GM18517 (cell line): Measurements from ENCODE around the gene BRD7.
"Not testable (repeated sequence)": the region's sequence is repeated elsewhere in the genome, so short reads cannot be mapped to it uniquely, and the experiment has no call there.

Experiments
- ATAC-seq: cut with Tn5 transposase; IDR thresholded peaks from one replicate; pipeline ENCODE4 v1.9.1; 2021; ENCODE audit warnings: mild to moderate bottlenecking, moderate library complexity; ENCODE audit not compliant: unreplicated experiment

BRD7 gene

GRCh38 chr16:50360033-50360778 is 8.6 kb downstream of the BRD7 start:
- no peak for ATAC-seq

GRCh38 chr16:50359626-50360025 is 9.2 kb downstream of the BRD7 start:
- ATAC-seq = no peak

DNA sequence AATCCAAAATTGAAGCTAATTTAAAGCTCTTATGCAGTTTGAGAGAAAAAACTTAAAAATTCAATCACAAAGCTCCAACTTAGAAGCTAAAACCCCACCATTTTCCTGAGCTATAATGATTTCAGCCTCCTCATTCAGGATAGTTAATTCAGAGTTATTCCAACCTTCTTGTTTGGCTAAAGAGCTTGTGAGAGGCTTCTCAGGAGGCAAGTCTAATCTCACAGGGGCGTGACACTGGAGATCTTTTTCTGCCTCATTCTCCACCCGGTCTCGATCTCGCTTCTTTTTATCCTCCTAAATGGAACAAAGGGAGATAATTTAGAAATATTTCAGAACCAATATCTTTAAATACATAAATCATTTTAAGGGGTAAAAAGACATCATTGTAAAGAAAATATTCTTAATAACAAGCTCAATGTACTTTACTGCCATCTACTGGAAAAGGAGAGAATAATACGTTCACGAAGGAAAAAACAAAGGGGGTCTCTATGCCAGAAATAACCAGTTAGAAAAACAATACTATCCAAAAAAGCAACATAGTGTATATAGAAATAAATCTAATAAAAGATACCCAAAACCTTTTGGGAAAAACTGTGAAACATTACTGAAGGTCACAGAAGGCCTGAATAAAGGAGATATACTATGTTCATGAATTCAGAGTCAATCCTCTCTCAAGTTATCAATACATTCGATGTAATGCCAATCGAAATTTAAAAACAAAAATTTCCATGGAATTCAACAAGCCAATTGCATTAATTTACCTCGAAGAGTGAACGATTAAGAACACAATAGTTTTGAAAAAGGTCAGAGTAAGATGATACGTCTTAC is 13.9 kb downstream of the BRD7 start:
- ATAC-seq = no peak

GRCh38 chr16:50354082-50354481 is 14.7 kb downstream of the BRD7 start:
- ATAC-seq = no peak

DNA sequence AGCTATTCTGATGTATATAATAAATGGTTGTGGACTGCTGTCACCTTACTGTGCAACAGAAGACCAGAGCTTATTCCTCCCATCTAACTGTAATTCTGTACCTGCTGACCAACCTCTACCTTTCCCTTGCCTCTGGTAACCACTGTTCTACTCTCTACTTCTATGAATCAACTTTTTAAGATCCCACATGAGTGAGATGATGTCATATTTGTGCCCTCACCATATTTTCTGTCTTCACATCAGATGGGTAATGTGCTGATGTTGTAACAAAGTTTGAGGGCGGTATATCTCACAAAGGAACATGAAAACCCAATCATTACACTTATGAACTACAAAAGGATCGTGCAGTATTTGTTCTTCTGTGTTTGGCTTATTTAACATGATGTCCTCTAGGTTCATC is 16.8 kb downstream of the BRD7 start:
- no peak for ATAC-seq

DNA sequence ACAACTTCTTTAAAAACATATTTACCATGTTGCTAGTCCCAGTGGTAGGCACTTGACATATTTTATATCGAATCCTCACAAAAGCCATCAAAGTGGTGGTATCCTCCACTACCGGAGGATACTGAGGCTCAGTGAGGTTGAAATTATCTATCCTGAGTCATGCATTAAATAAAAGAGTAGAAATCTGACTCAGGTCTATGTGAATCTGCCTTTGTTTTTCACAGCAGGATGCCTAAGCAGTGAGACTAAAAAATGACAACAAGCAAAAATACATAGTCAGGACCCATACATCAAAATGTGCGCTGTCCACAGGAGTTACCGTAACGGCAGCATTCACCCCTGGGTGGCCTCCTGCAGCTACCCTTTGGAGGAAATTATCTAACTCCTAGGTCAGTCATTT is 17.7 kb downstream of the BRD7 start:
- ATAC-seq = no peak

DNA sequence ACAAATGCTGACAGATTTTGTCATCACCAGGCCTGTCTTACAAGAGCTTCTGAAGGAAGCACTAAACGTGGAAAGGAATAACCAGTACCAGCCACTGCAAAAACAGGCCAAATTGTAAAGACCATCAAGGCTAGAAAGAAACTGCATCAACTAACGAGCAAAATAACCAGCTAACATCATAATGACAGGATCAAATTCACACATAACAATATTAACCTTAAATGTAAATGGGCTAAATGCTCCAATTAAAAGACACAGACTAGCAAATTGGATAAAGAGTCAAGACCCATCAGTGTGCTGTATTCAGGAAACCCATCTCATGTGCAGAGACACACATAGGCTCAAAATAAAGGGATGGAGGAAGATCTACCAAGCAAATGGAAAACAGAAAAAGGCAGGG is 23.6 kb downstream of the BRD7 start:
- not testable (repeated sequence) for ATAC-seq

DNA sequence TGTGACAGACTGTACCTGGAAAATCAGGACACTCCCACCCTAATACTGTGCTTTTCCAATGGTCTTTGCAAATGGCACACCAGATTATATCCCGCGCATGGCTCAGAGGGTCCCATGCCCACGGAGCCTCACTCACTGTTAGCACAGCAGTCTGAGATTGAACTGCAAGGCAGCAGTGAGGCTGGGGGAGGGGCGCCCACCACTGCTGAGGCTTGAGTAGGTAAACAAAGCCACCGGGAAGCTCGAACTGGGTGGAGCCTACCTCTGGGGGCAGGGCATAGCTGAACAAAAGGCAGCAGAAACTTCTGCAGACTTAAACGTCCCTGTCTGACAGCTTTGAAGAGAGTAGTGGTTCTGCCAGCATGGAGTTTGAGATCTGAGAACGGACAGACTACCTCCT is 25.2 kb downstream of the BRD7 start:
- ATAC-seq = not testable (repeated sequence)

DNA sequence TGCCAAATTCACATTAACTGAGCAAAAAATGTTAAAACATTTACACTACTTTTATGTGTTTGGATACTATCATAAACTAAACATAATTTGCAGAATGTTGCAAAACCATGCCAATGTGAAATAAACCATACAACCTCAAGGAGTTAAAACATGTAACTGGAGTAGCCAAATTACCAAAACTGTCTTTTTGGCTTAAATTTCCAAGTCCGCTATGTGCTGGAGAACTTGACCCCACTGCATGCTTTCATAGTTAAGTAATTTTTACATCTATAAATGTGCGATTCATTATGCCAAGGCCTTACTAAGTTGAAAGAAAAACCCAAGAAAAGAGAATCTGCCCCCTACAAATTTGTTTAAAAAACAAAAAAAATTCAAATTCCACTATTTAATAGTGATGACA is 28.2 kb downstream of the BRD7 start:
- ATAC-seq = no peak

- ATAC-seq = no peak
These were observed 30.2 kb downstream of the BRD7 start for GRCh38 chr16:50338371-50339231.

DNA sequence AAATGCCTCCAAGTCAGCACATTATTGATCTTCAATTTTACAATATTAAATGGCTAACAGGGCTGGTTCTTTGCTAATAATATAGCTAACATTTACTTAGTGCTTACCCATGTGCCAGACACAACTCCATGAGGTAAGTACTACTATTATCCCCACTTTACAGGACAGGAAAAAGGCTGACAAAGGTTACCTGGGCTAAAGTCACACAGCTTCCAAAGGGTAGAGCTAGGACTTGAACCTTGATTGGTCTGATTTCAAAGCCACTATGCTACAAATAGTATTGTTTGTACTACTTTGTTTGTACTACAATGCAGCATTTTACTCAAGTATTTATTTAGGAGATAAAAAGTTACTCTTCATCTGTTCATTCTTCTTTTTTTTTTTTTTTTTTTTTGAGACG is 31.9 kb downstream of the BRD7 start:
- no peak for ATAC-seq

DNA sequence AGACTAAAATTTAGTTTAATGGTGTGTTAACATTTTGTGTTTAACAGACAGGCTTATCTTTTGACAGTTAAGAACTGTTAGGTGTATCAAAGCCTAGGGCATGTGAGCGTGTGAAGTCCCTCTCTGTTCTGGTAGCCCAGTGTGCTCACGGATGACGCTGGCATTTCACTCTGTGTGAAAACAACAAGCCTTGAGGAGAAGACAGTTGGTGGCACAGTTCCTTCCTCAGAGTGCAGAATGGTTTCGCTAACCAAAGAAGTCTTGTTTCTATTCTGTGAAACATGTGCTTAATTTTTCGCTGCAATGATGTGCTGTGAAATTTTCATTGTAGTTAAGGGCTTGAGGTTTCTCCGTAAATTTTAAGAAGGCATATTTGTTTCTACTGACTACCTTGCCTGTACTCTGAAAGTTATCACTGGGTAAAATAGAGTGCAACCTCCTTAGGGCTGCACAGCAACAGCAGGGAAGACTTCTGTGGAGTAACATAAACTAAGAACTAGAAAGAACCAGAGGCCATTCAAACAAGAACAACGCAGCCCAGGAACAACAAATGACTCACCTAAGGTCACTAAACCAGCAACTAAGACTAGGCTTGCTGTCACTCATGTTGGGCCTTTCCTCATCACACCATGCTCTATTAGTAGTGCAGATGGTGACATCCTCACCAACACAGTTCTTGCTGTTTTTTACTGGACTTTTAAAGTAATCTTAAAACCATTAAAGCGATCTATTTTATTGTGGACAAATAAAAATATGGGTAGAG is 33.4 kb downstream of the BRD7 start:
- ATAC-seq = peak; percentile 66

DNA sequence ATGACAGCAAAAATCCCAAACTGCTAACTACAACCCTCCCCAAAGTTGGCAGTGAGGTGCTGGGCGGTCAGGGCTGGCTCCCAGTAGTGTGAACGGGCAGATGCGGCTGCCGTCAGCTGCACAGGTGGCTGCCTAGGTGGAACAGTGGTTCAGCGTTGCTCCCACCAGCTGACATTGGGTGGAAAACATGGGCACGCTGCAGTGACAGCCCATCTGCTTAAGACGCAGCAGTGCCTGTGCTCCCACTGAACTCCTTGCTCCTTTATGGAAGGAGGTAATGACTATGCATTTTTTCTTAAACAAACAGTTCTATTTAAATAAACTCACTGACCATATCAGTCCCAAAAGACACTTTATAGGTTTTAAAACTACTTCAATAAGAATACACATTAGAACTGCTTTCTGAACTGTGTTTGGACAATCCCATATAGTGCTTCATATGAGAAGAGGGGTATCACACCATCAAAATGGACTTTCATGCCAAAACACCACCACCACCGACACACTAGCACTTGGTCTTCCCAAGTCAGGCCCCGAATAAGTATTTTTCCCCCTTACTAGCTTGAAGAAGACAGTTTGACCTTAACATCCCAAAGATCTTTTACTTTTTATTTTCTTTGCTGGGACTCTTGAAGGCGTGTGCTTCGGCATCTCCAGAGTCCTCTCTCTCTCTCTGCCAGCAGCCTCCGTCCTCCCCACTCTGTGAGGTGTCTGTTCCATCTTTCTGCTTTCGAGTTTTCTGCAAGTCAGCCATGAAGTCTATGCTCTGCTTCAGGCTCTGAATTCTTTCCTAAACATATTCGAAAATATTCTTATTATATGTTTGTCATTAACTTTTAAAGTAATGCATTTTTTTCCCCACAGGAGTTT is 34.4 kb downstream of the BRD7 start:
- no peak for ATAC-seq

- ATAC-seq = no peak
These were observed 36.2 kb downstream of the BRD7 start for GRCh38 chr16:50332599-50332998.

DNA sequence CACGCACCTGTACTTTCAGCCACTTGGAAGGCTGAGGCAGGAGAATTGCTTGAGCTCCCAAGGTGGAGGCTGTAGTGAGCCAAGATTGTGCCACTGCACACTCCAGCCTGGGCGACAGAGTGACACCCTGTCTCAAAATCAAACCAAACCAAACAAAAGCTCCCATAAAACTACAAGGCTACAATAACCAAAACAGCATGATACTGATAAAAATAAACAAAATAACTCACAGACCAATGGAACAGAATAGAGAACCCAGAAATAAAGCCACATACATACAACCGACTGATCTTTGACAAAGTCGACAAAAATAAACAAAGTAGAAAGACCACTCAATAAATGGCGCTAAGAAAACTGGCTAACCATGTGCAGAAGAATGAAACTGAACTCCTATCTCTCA is 37.2 kb downstream of the BRD7 start:
- no peak for ATAC-seq

DNA sequence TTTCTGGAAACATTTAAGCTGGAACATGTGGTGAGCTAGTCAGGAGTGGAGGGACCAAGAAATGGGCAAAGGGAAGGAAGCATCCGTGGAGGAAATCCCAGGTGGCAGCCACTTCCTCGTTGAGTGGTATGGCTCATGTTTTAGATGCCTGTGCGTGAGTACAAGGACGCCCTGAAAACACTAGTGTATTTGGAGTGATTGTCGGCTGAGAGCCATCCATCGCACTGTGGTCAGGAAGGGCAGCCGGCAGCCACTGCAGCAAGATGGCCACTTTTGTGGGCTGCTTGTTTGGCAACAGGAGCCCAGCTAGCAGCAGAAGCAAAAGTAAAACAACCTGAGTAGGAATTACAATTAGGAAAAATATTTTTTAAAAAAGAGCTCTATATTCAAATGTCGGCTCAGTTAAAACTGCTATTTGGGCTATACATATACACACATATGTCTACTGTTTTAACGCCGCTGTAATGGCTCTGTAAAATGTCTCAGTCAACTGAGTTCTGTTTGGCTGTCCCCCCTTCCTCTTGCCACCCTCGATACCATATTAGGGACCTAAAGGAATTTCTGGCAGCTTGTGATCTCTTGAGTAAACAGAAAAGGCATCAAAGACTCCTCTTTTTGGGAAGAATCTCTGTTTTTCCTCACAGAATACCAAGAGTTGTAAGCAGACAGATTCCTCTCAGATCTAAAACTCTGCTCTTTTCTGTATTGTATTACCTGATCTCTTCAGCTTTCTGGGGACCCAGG is 39.2 kb downstream of the BRD7 start:
- ATAC-seq = no peak

GRCh38 chr16:50326835-50327465 is 41.8 kb downstream of the BRD7 start:
- ATAC-seq = peak; percentile 62

DNA sequence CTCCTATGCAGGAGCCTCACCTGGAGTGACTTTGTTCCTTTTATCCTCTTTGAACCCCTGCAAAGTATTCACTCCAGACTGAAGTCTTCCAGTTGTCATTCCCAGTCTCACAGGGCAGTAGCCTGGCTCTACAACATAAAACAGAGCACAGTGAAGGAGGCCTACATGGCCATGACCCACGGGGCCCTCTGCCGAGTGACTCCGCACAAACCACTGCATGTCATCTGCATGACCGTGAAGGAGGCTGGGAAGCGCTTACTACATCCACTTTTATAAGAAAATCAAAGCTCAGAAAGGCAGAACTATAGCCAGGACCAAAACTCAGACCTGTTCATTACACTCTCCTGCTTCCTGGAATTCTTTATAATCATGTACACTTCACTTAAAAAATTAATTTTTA is 42.5 kb downstream of the BRD7 start:
- no peak for ATAC-seq

DNA sequence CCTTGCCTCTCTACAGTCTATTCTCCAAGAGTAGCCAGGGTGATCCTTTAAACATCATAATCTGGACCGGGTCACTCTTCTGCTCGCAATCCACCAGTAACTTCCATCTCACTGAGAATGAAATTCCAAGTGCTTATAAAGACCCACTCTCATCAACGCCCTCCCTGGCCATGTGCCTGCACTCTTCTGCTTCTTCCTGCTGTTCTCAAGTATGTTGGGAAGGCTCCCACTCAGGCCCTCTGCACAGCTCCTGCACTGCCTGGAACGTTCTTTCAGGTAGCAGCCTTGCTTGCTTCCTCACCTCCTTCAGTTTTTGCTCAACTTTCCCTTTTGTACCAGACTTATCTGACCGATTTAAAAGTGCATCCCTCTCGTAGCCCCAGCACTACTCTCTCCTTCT is 44.4 kb downstream of the BRD7 start:
- ATAC-seq = no peak
